GM06990 (cell line): ENCODE measurements around the gene BICDL2.

Source experiments
- DNase-seq: peaks from one replicate; pipeline ENCODE4 v3.0.0-alpha.2; 2011; ENCODE audit not compliant: insufficient read length; ENCODE audit errors: extremely low read depth
- H3K27me3 ChIP-seq: replicated peaks from 2 replicates; pipeline ENCODE4 v1.6.0; 2011; ENCODE audit warnings: low read length; ENCODE audit not compliant: control insufficient read depth, insufficient read depth
- H3K36me3 ChIP-seq: 2 replicates; pipeline ENCODE4 v1.5.1; 2011; ENCODE audit warnings: low read length; ENCODE audit not compliant: control insufficient read depth, insufficient read depth
- H3K4me3 ChIP-seq: replicated peaks from 2 replicates; pipeline ENCODE4 v1.5.1; 2011; ENCODE audit warnings: low read depth, mild to moderate bottlenecking, control low read depth, low read length
- TF ChIP-seq, protein P1 (sequence below): IDR thresholded peaks from 2 replicates; pipeline ENCODE4 v1.5.1; 2011; ENCODE audit warnings: low read length, control low read depth, mild to moderate bottlenecking, inconsistent platforms; ENCODE audit not compliant: insufficient read depth, poor library complexity, severe bottlenecking

Gene BICDL2

GRCh38 chr16:3065742-3066439 is 29.1 kb upstream of the BICDL2 start:
- H3K36me3 ChIP-seq, result peaks cover 5% of the 10 kb centered on the region
- no peak for DNase-seq
- peak overlapping the region; percentile 65 for H3K4me3 ChIP-seq
- TF ChIP-seq, protein P1, sequence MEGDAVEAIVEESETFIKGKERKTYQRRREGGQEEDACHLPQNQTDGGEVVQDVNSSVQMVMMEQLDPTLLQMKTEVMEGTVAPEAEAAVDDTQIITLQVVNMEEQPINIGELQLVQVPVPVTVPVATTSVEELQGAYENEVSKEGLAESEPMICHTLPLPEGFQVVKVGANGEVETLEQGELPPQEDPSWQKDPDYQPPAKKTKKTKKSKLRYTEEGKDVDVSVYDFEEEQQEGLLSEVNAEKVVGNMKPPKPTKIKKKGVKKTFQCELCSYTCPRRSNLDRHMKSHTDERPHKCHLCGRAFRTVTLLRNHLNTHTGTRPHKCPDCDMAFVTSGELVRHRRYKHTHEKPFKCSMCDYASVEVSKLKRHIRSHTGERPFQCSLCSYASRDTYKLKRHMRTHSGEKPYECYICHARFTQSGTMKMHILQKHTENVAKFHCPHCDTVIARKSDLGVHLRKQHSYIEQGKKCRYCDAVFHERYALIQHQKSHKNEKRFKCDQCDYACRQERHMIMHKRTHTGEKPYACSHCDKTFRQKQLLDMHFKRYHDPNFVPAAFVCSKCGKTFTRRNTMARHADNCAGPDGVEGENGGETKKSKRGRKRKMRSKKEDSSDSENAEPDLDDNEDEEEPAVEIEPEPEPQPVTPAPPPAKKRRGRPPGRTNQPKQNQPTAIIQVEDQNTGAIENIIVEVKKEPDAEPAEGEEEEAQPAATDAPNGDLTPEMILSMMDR, result no peak
- H3K27me3 ChIP-seq, result no peaks in the 10 kb centered on the region

GRCh38 chr16:3065069-3065741 is 28.5 kb upstream of the BICDL2 start, which contains the start of gene IL32:
Gene IL32, plus strand, starts transcription at chr16:3065640. Its CDS starts 172 bp downstream, at chr16:3065812.
- Histone ChIP-seq H3K36me3 (peaks cover 5% of the 10 kb centered on the region), H3K27me3 (no peaks in the 10 kb centered on the region), H3K4me3 (peak within 1 kb of the TSS; percentile 65)
- TF ChIP-seq, protein P1, result no peak
- no peak for DNase-seq

DNA sequence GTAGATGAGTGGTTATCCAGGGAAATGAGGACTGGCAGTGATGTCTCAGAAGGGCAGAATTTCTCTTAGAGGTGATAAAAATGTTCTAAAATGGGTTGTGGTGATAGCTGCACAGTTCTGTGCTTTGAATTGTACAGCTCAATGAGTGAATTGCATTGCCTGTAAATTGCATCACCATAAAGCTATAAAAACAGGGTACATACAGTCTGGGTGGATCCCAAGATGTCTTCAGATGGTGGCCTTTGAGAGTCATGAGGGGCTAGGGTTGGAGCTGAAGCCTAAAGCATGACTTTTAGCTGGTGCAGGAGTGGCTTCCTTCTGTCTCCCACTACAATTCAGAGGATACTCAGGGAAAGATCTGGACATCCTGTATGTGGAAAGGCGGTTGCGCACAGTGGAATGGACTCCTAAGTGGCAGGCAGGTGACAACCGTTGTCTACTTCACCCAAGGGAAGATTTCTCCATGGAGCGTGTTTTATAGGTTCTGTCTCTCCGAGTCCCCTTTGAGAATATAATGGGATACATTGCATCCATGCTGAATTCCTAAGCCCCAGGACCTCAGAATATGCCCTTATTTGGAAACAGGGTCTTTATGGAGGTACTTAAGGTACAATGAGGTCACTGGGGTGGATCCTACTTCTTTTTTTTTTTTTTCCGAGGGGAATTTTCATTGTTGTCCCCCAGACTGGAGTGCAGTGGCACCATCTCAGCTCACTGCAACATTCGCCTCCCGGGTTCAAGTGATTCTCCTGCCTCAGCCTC is 27.1 kb upstream of the BICDL2 start:
- H3K36me3 ChIP-seq, result peaks cover 3% of the 10 kb centered on the region
- no peaks in the 10 kb centered on the region for H3K27me3 ChIP-seq
- TF ChIP-seq, protein P1, result no peak
- no peak for DNase-seq
- no peak overlapping the region for H3K4me3 ChIP-seq

DNA sequence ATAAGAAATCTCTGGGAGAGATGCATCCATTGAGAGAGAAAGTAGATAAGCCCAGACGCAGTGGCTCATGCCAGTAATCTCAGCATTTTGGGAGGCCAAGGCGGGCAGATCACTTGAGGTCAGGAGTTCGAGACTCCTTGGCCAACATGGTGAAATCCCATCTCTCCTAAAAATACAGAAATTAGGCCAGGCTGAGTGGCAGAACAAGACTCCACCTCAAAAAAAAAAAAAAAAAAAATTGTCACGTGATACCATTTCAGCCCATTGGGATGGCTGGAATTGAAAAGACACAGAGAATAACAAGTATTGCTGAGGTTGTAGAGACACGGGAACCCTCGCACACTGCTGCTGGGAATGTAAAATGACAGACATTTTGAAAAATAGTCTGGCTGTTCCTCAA is 25.8 kb upstream of the BICDL2 start:
- DNase-seq, result no peak
- TF ChIP-seq, protein P1, result no peak
- no peak overlapping the region for H3K4me3 ChIP-seq
- no peaks in the 10 kb centered on the region for H3K36me3 ChIP-seq
- no peaks in the 10 kb centered on the region for H3K27me3 ChIP-seq

- no peaks in the 10 kb centered on the region; the same call in 1 of the 2 replicates for H3K36me3 ChIP-seq
- H3K27me3 ChIP-seq, result no peaks in the 10 kb centered on the region
- TF ChIP-seq, protein P1, result no peak
- no peak overlapping the region for H3K4me3 ChIP-seq
- no peak for DNase-seq
Observed at GRCh38 chr16:3060339-3061127, 23.8 kb upstream of the BICDL2 start.
